ENCODE data around the gene ADAM12.

- TF ChIP-seq, protein P1, sequence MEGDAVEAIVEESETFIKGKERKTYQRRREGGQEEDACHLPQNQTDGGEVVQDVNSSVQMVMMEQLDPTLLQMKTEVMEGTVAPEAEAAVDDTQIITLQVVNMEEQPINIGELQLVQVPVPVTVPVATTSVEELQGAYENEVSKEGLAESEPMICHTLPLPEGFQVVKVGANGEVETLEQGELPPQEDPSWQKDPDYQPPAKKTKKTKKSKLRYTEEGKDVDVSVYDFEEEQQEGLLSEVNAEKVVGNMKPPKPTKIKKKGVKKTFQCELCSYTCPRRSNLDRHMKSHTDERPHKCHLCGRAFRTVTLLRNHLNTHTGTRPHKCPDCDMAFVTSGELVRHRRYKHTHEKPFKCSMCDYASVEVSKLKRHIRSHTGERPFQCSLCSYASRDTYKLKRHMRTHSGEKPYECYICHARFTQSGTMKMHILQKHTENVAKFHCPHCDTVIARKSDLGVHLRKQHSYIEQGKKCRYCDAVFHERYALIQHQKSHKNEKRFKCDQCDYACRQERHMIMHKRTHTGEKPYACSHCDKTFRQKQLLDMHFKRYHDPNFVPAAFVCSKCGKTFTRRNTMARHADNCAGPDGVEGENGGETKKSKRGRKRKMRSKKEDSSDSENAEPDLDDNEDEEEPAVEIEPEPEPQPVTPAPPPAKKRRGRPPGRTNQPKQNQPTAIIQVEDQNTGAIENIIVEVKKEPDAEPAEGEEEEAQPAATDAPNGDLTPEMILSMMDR (tag by site-specific recombination; IDR thresholded peaks at IDR 0.05), result no peak
- TF ChIP-seq ZNF175 (tag by site-specific recombination; IDR thresholded peaks at IDR 0.05), result no peak
- TF ChIP-seq, protein P2, sequence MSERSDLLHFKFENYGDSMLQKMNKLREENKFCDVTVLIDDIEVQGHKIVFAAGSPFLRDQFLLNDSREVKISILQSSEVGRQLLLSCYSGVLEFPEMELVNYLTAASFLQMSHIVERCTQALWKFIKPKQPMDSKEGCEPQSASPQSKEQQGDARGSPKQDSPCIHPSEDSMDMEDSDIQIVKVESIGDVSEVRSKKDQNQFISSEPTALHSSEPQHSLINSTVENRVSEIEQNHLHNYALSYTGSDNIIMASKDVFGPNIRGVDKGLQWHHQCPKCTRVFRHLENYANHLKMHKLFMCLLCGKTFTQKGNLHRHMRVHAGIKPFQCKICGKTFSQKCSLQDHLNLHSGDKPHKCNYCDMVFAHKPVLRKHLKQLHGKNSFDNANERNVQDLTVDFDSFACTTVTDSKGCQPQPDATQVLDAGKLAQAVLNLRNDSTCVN (tag by site-specific recombination; optimal IDR thresholded peaks at IDR 0.05), result no peak
- TF ChIP-seq ZNF114 (tag by site-specific recombination; IDR thresholded peaks at IDR 0.05), result no peak
- TF ChIP-seq, protein P3, sequence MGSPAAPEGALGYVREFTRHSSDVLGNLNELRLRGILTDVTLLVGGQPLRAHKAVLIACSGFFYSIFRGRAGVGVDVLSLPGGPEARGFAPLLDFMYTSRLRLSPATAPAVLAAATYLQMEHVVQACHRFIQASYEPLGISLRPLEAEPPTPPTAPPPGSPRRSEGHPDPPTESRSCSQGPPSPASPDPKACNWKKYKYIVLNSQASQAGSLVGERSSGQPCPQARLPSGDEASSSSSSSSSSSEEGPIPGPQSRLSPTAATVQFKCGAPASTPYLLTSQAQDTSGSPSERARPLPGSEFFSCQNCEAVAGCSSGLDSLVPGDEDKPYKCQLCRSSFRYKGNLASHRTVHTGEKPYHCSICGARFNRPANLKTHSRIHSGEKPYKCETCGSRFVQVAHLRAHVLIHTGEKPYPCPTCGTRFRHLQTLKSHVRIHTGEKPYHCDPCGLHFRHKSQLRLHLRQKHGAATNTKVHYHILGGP (tag by site-specific recombination; IDR thresholded peaks at IDR 0.05), result no peak
- no peak for TF ChIP-seq ZNF768 (tag by site-specific recombination; IDR thresholded peaks at IDR 0.05)
Measured at GRCh38 chr10:126083009-126083408, 305.3 kb downstream of the ADAM12 start.
